SK-N-SH treated with all-trans-retinoic acid at 6 μM for 48 hours (cell line): ENCODE measurements around the gene SAYSD1.

Experiments
- ATAC-seq: fragments of 200-7000 bp; cut with Tn5 transposase; 3 replicates; pipeline ENCODE4 v1.9.1; 2020; ENCODE audit warnings: mild to moderate bottlenecking, moderate library complexity
- ARNTL ChIP-seq: fragments of 450-650 bp; formaldehyde crosslinking; IDR thresholded peaks from 2 replicates; pipeline ENCODE4 v1.5.0; 2020; ENCODE audit warnings: low read depth, mild to moderate bottlenecking, moderate library complexity, borderline replicate concordance
- CREB5 ChIP-seq: fragments of 250-450 bp; sonication (Bioruptor Pico); IDR thresholded peaks from 2 replicates; pipeline ENCODE4 v1.5.1; 2020; ENCODE audit warnings: low read depth, mild to moderate bottlenecking, moderate library complexity
- CSRNP3 ChIP-seq: fragments of 250-450 bp; sonication (Bioruptor Pico); IDR thresholded peaks from 2 replicates; pipeline ENCODE4 v1.5.1; 2021; ENCODE audit warnings: mild to moderate bottlenecking, moderate library complexity
- ESRRG ChIP-seq: fragments of 250-450 bp; sonication (Bioruptor Pico); IDR thresholded peaks from 2 replicates; pipeline ENCODE4 v1.6.1; 2021; ENCODE audit warnings: mild to moderate bottlenecking
- ISL1 ChIP-seq: fragments of 250-450 bp; sonication (Bioruptor Pico); IDR thresholded peaks from 2 replicates; pipeline ENCODE4 v2.1.2; 2022; ENCODE audit warnings: mild to moderate bottlenecking, moderate library complexity
- PATZ1 ChIP-seq: fragments of 250-450 bp; sonication (Bioruptor Pico); IDR thresholded peaks from 2 replicates; pipeline ENCODE4 v1.8.0; 2020; ENCODE audit warnings: mild to moderate bottlenecking, moderate library complexity, borderline replicate concordance
- POU6F1 ChIP-seq: fragments of 250-450 bp; sonication (Bioruptor Pico); IDR thresholded peaks from 2 replicates; pipeline ENCODE4 v1.8.0; 2021; ENCODE audit warnings: low read depth, mild to moderate bottlenecking, moderate library complexity, borderline replicate concordance
- PPARA ChIP-seq: fragments of 250-450 bp; sonication (Bioruptor Pico); IDR thresholded peaks from 2 replicates; pipeline ENCODE4 v1.5.0; 2020; ENCODE audit warnings: mild to moderate bottlenecking, borderline replicate concordance
- RARB ChIP-seq: fragments of 250-450 bp; sonication (Bioruptor Pico); IDR thresholded peaks from 2 replicates; pipeline ENCODE4 v1.8.0; 2021; ENCODE audit warnings: mild to moderate bottlenecking, moderate library complexity
- SNAI2 ChIP-seq: fragments of 250-450 bp; sonication (Bioruptor Pico); IDR thresholded peaks from 2 replicates; pipeline ENCODE4 v1.5.0; 2020; ENCODE audit warnings: mild to moderate bottlenecking, moderate library complexity
- TCF4 ChIP-seq: fragments of 250-450 bp; sonication (Bioruptor Pico); IDR thresholded peaks from 2 replicates; pipeline ENCODE4 v1.8.0; 2021; ENCODE audit warnings: mild to moderate bottlenecking, moderate library complexity, borderline replicate concordance
- TOX ChIP-seq: fragments of 250-450 bp; sonication (Bioruptor Pico); IDR thresholded peaks from 2 replicates; pipeline ENCODE4 v1.8.0; 2021; ENCODE audit warnings: mild to moderate bottlenecking, moderate library complexity, borderline replicate concordance
- TSHZ2 ChIP-seq: fragments of 250-450 bp; sonication (Bioruptor Pico); IDR thresholded peaks from 2 replicates; pipeline ENCODE4 v1.5.0; 2020; ENCODE audit warnings: mild to moderate bottlenecking, moderate library complexity
- ZC3H10 ChIP-seq: fragments of 250-450 bp; sonication (Bioruptor Pico); IDR thresholded peaks from 2 replicates; pipeline ENCODE4 v1.5.1; 2021; ENCODE audit warnings: mild to moderate bottlenecking, moderate library complexity
- ZFP3 ChIP-seq: fragments of 250-450 bp; sonication (Bioruptor Pico); IDR thresholded peaks from 2 replicates; pipeline ENCODE4 v1.5.0; 2020; ENCODE audit warnings: mild to moderate bottlenecking, moderate library complexity
- ZFP30 ChIP-seq: fragments of 450-650 bp; formaldehyde crosslinking; IDR thresholded peaks from 2 replicates; pipeline ENCODE4 v1.5.0; 2022; ENCODE audit warnings: mild to moderate bottlenecking, moderate library complexity
- ZNF565 ChIP-seq: fragments of 450-650 bp; formaldehyde crosslinking; conservative IDR thresholded peaks from 2 replicates; pipeline ENCODE4 v1.5.0; 2020; ENCODE audit warnings: low read depth, mild to moderate bottlenecking, moderate library complexity
- ZNF70 ChIP-seq: fragments of 450-650 bp; formaldehyde crosslinking; IDR thresholded peaks from 2 replicates; pipeline ENCODE4 v1.5.0; 2020; ENCODE audit warnings: mild to moderate bottlenecking, moderate library complexity
- ZNF8 ChIP-seq: fragments of 450-650 bp; formaldehyde crosslinking; IDR thresholded peaks from 2 replicates; pipeline ENCODE4 v1.5.0; 2020; ENCODE audit warnings: mild to moderate bottlenecking, moderate library complexity

The SAYSD1 gene

GRCh38 chr6:39100358-39100757 lies 14.6 kb downstream of the SAYSD1 start:
- TF ChIP-seq PPARA (no peak), ZNF8 (CRISPR knock-in tag) (no peak), POU6F1 (CRISPR knock-in tag) (no peak), SNAI2 (CRISPR knock-in tag) (no peak), ZC3H10 (CRISPR knock-in tag) (no peak), ARNTL (CRISPR knock-in tag) (no peak), TCF4 (CRISPR knock-in tag) (no peak), CSRNP3 (CRISPR knock-in tag) (no peak), RARB (CRISPR knock-in tag) (no peak), CREB5 (CRISPR knock-in tag) (no peak)
- ATAC-seq: no peak

GRCh38 chr6:39095578-39095977 lies 19.4 kb downstream of the SAYSD1 start:
- ATAC-seq: no peak
- TF ChIP-seq SNAI2 (CRISPR knock-in tag) (no peak), ESRRG (CRISPR knock-in tag) (no peak), ZFP3 (CRISPR knock-in tag) (no peak), TOX (CRISPR knock-in tag) (no peak), ISL1 (CRISPR knock-in tag) (no peak), CREB5 (CRISPR knock-in tag) (no peak), ZNF70 (CRISPR knock-in tag) (no peak), ZC3H10 (CRISPR knock-in tag) (no peak), TSHZ2 (no peak), RARB (CRISPR knock-in tag) (no peak), TCF4 (CRISPR knock-in tag) (no peak), PATZ1 (CRISPR knock-in tag) (no peak), ARNTL (CRISPR knock-in tag) (no peak), ZNF8 (CRISPR knock-in tag) (no peak), ZNF565 (CRISPR knock-in tag) (no peak), ZFP30 (CRISPR knock-in tag) (no peak), POU6F1 (CRISPR knock-in tag) (no peak)
